ENCODE measurements around the gene KRT73. TPM values are rescaled to one million over a fixed set of nuclear protein-coding genes. Genes with fewer than 3 reads are reported as not detected.

KRT73 gene
- total and polyA plus RNA-seq, 2 of the 8 experiments (the other 6 are each of a cell fraction or from before 2014, with no cell fraction given), result not detected

DNA sequence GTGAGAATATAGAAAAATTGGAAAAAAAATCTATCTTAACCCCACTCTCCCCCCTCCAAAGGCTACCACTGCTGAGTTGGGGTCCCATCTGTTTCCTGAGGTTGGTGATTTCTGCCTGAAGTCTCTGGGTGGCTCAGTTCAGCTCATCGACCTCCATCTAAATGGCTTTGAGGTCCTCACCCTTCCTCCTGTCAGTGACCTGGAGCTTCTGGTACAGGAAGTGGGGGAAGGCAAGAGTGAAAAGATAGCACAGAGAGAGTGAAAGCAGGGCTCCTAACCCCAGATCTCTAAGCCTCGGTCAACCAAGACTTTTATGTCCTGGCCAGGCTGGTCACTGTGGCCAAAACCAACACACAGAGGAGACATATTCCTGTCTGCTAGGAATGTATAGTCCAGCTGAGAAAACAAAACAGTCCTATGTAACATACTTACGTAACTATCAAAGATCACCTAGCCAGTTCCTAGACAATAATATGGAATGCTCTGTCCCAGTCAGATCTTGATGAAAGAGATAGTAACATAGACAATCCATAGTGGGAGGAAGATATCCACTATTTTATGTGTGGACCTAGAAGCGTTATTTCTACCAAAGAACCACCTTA, 12.3 kb upstream of the KRT73 start:
- H4K8ac ChIP-seq (ENCODE audit: extremely low read depth, insufficient read depth, low read length), result no peak overlapping the region
- TF ChIP-seq EGR1 (IDR thresholded peaks at IDR 0.05; ENCODE audit: borderline replicate concordance, low read depth, low read length), result no peak
- no peak for TF ChIP-seq SP4 (IDR thresholded peaks at IDR 0.05; ENCODE audit: low read length)
- no peak for TF ChIP-seq SP1 (IDR thresholded peaks at IDR 0.05; ENCODE audit: low read depth, low read length)

More for the DNA sequence above, 12.3 kb upstream of the KRT73 start:
- Histone ChIP-seq H2AFZ (ENCODE audit: low read length) (no peak overlapping the region), H3K23me2 (ENCODE audit: low read depth, low read length) (no peaks in the 10 kb centered on the region), H4K5ac (ENCODE audit: insufficient read length, low read depth, low read length) (no peak overlapping the region), H2BK15ac (ENCODE audit: low read length) (no peak overlapping the region), H2BK12ac (ENCODE audit: low read depth, low read length) (no peak overlapping the region), H3K4me1 (replicated peaks in 1 of 4; ENCODE audit: control insufficient read depth in 3 of 4, insufficient read depth in 4 of 4, low read length in 3 of 4) (no peaks in the 10 kb centered on the region), H3K4ac (replicated peaks; ENCODE audit: insufficient read length, low read depth, low read length) (no peak overlapping the region), H4K20me1 (replicated peaks in 1 of 2; ENCODE audit: control insufficient read depth in 1 of 2, insufficient read depth in 2 of 2, low read length in 2 of 2) (no peaks in the 10 kb centered on the region), H3K9ac (replicated peaks in 1 of 4; ENCODE audit: extremely low read depth in 1 of 4, low read depth in 3 of 4, low read length in 3 of 4) (no peak overlapping the region), H3K9me3 (ENCODE audit: insufficient read depth in 2 of 2, low read depth in 1 of 2, low read length in 1 of 2) (no peaks in the 10 kb centered on the region), H3K27ac (ENCODE audit: low read depth, low read length) (no peak overlapping the region), H3K18ac (ENCODE audit: extremely low read depth, low read length) (no peak overlapping the region), H3K36me3 (ENCODE audit: control insufficient read depth in 2 of 4, insufficient read depth in 4 of 4, low read length in 3 of 4) (no peaks in the 10 kb centered on the region), H4K91ac (replicated peaks; ENCODE audit: insufficient read length, low read length) (no peak overlapping the region), H2BK5ac (ENCODE audit: low read depth, low read length) (no peak overlapping the region), H2BK120ac (replicated peaks; ENCODE audit: low read depth, low read length) (no peak overlapping the region), H3K56ac (replicated peaks; ENCODE audit: insufficient read length, low read depth, low read length) (no peak overlapping the region), H3K14ac (ENCODE audit: insufficient read length) (no peak overlapping the region), H3K79me1 (ENCODE audit: low read depth, low read length) (no peaks in the 10 kb centered on the region; the same call in 1 of the 2 replicates), H3K23ac (ENCODE audit: insufficient read length) (no peak overlapping the region), H2AK5ac (ENCODE audit: low read depth, low read length) (no peak overlapping the region), H3K4me3 (ENCODE audit: extremely low read depth in 1 of 4, insufficient read depth in 2 of 4, low read depth in 3 of 4, low read length in 4 of 4) (no peak overlapping the region), H3K27me3 (replicated peaks in 1 of 4; ENCODE audit: control insufficient read depth in 3 of 4, extremely low read depth in 1 of 4, insufficient read depth in 3 of 4, low read length in 3 of 4) (no peaks in the 10 kb centered on the region; a peak in 2 of 7 replicates), H3K79me2 (ENCODE audit: control insufficient read depth in 1 of 2, insufficient read depth in 2 of 2, low read length in 2 of 2) (no peaks in the 10 kb centered on the region), H3K4me2 (ENCODE audit: insufficient read depth in 1 of 2, low read depth in 2 of 2, low read length in 2 of 2) (no peak overlapping the region), H2BK20ac (ENCODE audit: low read length) (no peak overlapping the region)
- CTCF ChIA-PET (ENCODE audit: partially characterized antibody), result no interaction called here
- no peak for FAIRE-seq
- POLR2A ChIA-PET (ENCODE audit: partially characterized antibody), result no interaction called here
- WGBS, 2 experiments (ENCODE audit: extremely low coverage in 1 of 2, insufficient coverage in 1 of 2, insufficient read length in 1 of 2, insufficient replicate concordance in 2 of 2, low coverage in 1 of 2, low lambda C conversion rate in 2 of 2, missing lambda C conversion rate in 1 of 2), result 82% methylated on average over 4 of the region's 4 CpGs; no CpG with 5 or more reads in 1 of the 2 experiments
- DNase-seq (ENCODE audit: low read depth in 1 of 2, low spot score in 2 of 2), result no peak

Data from H1 (cell line).